Activated T-helper 1 cell treated with anti-CD3 and anti-CD28 coated beads, Interleukin-12 subunit alpha, Interleukin-12 subunit beta, Interleukin-2, Interleukin-4 antibody, amounts not matched to agents 30 ng/mL and 10 ng/mL and 1 ng/mL, durations not matched to agents 14 hours and 24 hours and 36 hours (primary cell): Measurements from ENCODE around the gene CCBE1. TPM values are rescaled to one million over a fixed set of nuclear protein-coding genes. Genes with fewer than 3 reads are reported as not detected.
"Not testable (repeated sequence)": the region's sequence is repeated elsewhere in the genome, so short reads cannot be mapped to it uniquely, and the experiment has no call there.

Experiments used
- DNase-seq: peaks from one replicate; pipeline ENCODE4 v3.0.0; 2021; ENCODE audit warnings: low spot score
- H3K27ac Mint-ChIP-seq: one replicate; pipeline ENCODE4 v1.8.0; 2021; ENCODE audit warnings: mild to moderate bottlenecking, mixed read lengths
- H3K27me3 Mint-ChIP-seq: one replicate; pipeline ENCODE4 v1.8.0; 2022; ENCODE audit warnings: mild to moderate bottlenecking, moderate library complexity, mixed read lengths; ENCODE audit not compliant: insufficient read depth
- H3K36me3 Mint-ChIP-seq: one replicate; pipeline ENCODE4 v1.8.0; 2021; ENCODE audit warnings: low read depth, mixed read lengths
- H3K4me1 Mint-ChIP-seq: one replicate; pipeline ENCODE4 v1.8.0; 2021; ENCODE audit warnings: low read depth, mixed read lengths
- H3K4me3 Mint-ChIP-seq: one replicate; pipeline ENCODE4 v1.8.0; 2021; ENCODE audit warnings: mild to moderate bottlenecking, moderate library complexity, mixed read lengths
- H3K9me3 Mint-ChIP-seq: one replicate; pipeline ENCODE4 v1.8.0; 2021; ENCODE audit warnings: mixed read lengths
- intact Hi-C: fragments of 100-400 bp; cut with micrococcal nuclease; formaldehyde crosslinking; loops from one replicate; pipeline ENCODE4 v1.15.1; 2024
- total RNA-seq: library from RNA; stranded (reverse); gene quantifications from 2 replicates; pipeline ENCODE4 v1.2.3, GENCODE V29; 2022

CCBE1 gene
- total RNA-seq, 1 donor from 2014 or later, result not detected

DNA sequence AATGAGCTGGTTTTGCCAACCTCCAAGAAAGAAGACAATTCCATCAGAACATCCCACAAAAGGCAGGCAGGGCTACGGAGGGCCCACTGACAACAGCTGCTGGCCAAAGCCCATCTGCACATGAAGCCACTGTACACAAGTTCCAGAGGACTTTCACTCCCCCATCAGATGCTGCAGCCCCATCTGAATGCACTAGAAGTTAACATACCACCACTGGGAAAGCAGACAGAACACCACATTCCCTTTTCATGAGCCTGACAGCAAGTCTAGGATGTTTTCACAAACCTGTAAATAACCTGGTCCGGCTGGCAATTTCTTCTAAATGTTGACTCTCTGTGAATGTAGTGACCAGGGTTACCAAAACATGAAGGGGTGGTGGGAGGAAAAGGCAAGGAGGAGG is 41.5 kb downstream of the CCBE1 start:
- peaks cover 5% of the 10 kb centered on the region for H3K27me3 Mint-ChIP-seq
- no peak overlapping the region for H3K27ac Mint-ChIP-seq
- H3K4me3 Mint-ChIP-seq, result no peak overlapping the region
- no peaks in the 10 kb centered on the region for H3K36me3 Mint-ChIP-seq
- intact Hi-C loops, result no loop called here
- H3K9me3 Mint-ChIP-seq, result no peaks in the 10 kb centered on the region
- DNase-seq, result no peak
- H3K4me1 Mint-ChIP-seq, result no peaks in the 10 kb centered on the region

GRCh38 chr18:59651071-59651470 is 46.2 kb downstream of the CCBE1 start:
- H3K36me3 Mint-ChIP-seq, result no peaks in the 10 kb centered on the region
- H3K4me1 Mint-ChIP-seq, result no peaks in the 10 kb centered on the region
- H3K27me3 Mint-ChIP-seq, result peaks cover 5% of the 10 kb centered on the region
- intact Hi-C loops, result no loop called here
- no peak for DNase-seq
- no peaks in the 10 kb centered on the region for H3K9me3 Mint-ChIP-seq
- H3K27ac Mint-ChIP-seq, result no peak overlapping the region
- H3K4me3 Mint-ChIP-seq, result no peak overlapping the region

DNA sequence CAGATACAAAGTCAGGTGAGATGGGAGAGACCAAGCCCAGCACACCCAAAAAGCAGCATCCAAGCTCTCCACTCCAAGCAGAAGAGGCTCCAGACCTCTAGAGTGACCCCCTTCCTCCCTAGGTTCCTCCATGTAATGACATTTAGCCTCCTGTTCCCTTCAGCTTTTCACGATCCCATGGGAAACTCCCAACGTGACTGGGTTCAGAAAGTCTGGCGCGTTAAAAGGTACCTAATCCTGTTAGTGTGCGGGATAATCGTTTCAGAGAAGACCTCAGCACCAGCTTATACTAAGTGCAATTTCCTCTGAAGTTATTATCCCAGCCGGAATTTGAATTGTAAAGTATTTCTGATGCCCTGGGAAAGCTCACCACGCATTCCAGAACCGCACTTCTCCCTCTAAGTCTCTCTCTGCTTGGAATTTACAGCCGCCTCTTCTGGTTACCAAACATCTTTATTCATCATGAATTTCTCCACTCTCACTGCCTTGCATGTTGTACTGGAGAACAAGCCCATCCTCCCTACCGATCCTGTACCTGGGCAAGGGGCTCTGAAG is 46.9 kb downstream of the CCBE1 start:
- Mint-ChIP-seq H3K27me3 (peaks cover 5% of the 10 kb centered on the region), H3K4me3 (no peak overlapping the region), H3K4me1 (no peaks in the 10 kb centered on the region), H3K27ac (no peak overlapping the region), H3K36me3 (no peaks in the 10 kb centered on the region), H3K9me3 (no peaks in the 10 kb centered on the region)
- DNase-seq, result no peak
- intact Hi-C loops, result no loop called here

GRCh38 chr18:59649591-59649990 is 47.6 kb downstream of the CCBE1 start:
- Mint-ChIP-seq H3K4me1 (no peaks in the 10 kb centered on the region), H3K27me3 (peaks cover 5% of the 10 kb centered on the region), H3K27ac (no peak overlapping the region), H3K4me3 (no peak overlapping the region), H3K36me3 (no peaks in the 10 kb centered on the region), H3K9me3 (no peaks in the 10 kb centered on the region)
- intact Hi-C loops, result no loop called here
- DNase-seq, result no peak

- H3K36me3 Mint-ChIP-seq, H3K9me3 Mint-ChIP-seq, H3K27ac Mint-ChIP-seq, intact Hi-C loops, H3K4me1 Mint-ChIP-seq, H3K27me3 Mint-ChIP-seq, H3K4me3 Mint-ChIP-seq, DNase-seq: not testable (repeated sequence)
Measured at GRCh38 chr18:59648469-59648868, 48.8 kb downstream of the CCBE1 start.

GRCh38 chr18:59646963-59647307 is 50.3 kb downstream of the CCBE1 start:
- Mint-ChIP-seq H3K27me3 (peaks cover 3% of the 10 kb centered on the region), H3K36me3 (no peaks in the 10 kb centered on the region), H3K9me3 (no peaks in the 10 kb centered on the region), H3K4me3 (no peak overlapping the region), H3K4me1 (no peaks in the 10 kb centered on the region), H3K27ac (no peak overlapping the region)
- intact Hi-C loops, result no loop called here
- DNase-seq, result no peak

DNA sequence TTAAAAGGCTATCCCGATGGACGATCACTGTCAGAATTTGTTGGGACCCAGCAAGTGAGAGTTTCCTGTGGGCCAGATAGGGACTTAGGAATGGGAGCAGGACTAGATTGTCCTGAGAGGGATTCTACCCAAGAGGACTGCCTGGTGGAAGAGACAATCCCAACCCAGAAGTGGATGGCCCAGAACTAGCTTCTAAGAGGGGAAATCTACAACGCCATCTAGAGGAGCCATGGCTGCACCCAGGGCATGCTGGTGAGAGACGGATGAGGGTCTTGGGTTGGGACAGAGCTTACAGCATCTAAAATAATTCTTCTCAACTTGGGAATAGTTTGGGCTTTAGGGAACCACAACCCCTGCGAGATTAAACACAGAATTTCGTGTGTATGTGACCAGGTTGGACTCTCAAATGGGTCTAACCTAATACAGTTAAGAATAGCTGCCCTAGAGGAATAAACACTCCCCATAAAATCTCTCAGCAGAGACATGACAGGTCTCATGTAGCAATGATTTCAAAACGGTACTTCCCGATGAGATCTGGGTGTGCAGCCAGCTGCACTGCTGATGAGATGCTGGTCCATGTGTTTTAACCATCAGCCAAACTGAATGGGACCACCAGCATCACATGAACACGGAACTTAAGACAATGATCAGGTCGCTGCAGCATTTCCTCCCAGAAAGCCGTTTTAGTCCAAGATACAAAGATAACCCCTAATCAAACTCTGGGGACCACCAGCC is 50.8 kb downstream of the CCBE1 start:
- DNase-seq, result no peak
- peaks cover under 1% of the 10 kb centered on the region for H3K27me3 Mint-ChIP-seq
- no peaks in the 10 kb centered on the region for H3K4me1 Mint-ChIP-seq
- intact Hi-C loops, result no loop called here
- no peaks in the 10 kb centered on the region for H3K9me3 Mint-ChIP-seq
- no peaks in the 10 kb centered on the region for H3K36me3 Mint-ChIP-seq
- no peak overlapping the region for H3K4me3 Mint-ChIP-seq
- H3K27ac Mint-ChIP-seq, result no peak overlapping the region

DNA sequence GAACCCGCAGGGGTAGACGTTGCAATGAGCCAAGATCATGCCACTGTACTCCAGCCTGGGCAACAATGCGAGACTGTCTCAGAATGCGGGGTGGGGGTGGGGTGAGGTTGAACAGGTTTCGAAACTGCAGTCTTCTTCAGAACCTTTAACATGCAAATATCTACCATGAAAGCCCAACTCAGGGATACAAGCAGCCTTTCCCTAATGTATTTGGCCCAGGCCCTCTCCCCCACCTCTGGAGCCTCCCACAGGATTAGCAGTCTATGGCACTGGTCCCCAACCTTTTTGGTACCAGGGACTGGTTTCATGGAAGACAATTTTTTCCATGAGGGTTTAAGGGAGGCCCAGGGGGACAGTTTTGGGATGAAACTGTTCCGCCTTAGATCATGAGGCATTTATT is 53.5 kb downstream of the CCBE1 start:
- no peaks in the 10 kb centered on the region for H3K9me3 Mint-ChIP-seq
- intact Hi-C loops, result no loop called here
- no peak overlapping the region for H3K27ac Mint-ChIP-seq
- H3K27me3 Mint-ChIP-seq, result peaks cover 4% of the 10 kb centered on the region
- DNase-seq, result no peak
- no peaks in the 10 kb centered on the region for H3K4me1 Mint-ChIP-seq
- H3K4me3 Mint-ChIP-seq, result no peak overlapping the region
- H3K36me3 Mint-ChIP-seq, result no peaks in the 10 kb centered on the region

DNA sequence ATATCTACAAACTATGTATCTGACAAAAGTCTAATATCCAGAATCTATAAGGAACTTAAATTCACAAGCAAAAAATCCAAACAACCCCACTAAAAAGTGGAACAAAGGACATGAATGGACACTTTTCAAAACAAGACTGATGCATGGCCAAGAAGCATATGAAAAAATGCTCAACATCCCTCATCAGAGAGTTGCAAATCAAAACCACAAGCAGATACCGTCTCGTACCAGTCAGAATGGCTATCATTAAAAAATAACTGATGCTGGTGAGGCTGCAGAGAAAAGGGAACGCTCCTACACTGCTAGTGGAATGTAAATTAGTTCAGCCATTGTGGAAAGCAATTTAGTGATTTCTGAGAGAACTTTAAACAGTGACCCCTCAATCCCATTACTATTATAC is 56.5 kb downstream of the CCBE1 start:
- no peaks in the 10 kb centered on the region for H3K9me3 Mint-ChIP-seq
- H3K4me1 Mint-ChIP-seq, result no peaks in the 10 kb centered on the region
- no peak for DNase-seq
- no peak overlapping the region for H3K4me3 Mint-ChIP-seq
- H3K27ac Mint-ChIP-seq, result no peak overlapping the region
- H3K36me3 Mint-ChIP-seq, result no peaks in the 10 kb centered on the region
- intact Hi-C loops, result no loop called here
- H3K27me3 Mint-ChIP-seq, result peaks cover 12% of the 10 kb centered on the region

DNA sequence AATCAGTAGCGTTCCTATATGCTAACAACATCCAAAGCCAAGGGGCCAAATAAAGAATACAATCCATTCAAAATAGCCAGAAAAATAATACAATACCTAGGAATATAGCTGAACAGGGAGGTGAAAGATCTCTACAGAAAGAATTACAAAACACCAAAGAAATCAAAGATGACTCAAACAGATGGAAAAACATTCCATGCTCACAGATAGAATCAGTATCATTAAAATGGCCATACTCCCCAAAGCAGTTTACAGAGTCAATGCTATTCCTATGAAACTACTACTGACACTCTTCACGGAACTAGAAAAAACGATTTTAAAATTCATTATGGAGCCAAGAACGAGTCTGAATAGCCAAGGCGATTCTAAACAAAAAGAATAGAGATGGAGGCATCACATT is 57.4 kb downstream of the CCBE1 start:
- H3K36me3 Mint-ChIP-seq, result no peaks in the 10 kb centered on the region
- DNase-seq, result no peak
- peaks cover 12% of the 10 kb centered on the region for H3K27me3 Mint-ChIP-seq
- H3K4me1 Mint-ChIP-seq, result no peaks in the 10 kb centered on the region
- no peak overlapping the region for H3K27ac Mint-ChIP-seq
- intact Hi-C loops, result no loop called here
- H3K9me3 Mint-ChIP-seq, result no peaks in the 10 kb centered on the region
- no peak overlapping the region for H3K4me3 Mint-ChIP-seq

DNA sequence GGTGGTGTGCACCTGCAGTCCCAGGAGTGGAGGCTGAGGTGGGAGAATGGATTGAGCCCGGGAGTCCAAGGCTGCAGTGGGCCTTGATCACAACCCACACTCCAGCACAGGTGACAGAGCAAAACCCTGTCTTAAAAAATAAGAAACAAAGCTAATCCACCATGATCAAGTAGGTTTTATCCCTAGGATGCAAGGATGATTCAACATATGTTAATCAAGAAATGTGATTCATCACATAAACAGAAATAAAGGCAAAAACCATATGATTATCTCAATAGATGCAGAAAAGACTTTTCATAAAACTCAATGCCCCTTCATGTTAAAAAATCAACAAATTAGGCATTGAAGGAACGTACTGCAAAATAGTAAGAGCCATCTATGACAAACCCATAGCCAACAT is 58.1 kb downstream of the CCBE1 start:
- no peak for DNase-seq
- no peak overlapping the region for H3K4me3 Mint-ChIP-seq
- no peak overlapping the region for H3K27ac Mint-ChIP-seq
- H3K36me3 Mint-ChIP-seq, result no peaks in the 10 kb centered on the region
- no peaks in the 10 kb centered on the region for H3K4me1 Mint-ChIP-seq
- intact Hi-C loops, result no loop called here
- H3K27me3 Mint-ChIP-seq, result peaks cover 12% of the 10 kb centered on the region
- H3K9me3 Mint-ChIP-seq, result no peaks in the 10 kb centered on the region

GRCh38 chr18:59633961-59634485 is 63.2 kb downstream of the CCBE1 start:
- Mint-ChIP-seq H3K27me3 (peaks cover 11% of the 10 kb centered on the region), H3K4me1 (no peaks in the 10 kb centered on the region), H3K36me3 (no peaks in the 10 kb centered on the region), H3K27ac (no peak overlapping the region), H3K9me3 (no peaks in the 10 kb centered on the region), H3K4me3 (no peak overlapping the region)
- intact Hi-C loops, result no loop called here
- no peak for DNase-seq

DNA sequence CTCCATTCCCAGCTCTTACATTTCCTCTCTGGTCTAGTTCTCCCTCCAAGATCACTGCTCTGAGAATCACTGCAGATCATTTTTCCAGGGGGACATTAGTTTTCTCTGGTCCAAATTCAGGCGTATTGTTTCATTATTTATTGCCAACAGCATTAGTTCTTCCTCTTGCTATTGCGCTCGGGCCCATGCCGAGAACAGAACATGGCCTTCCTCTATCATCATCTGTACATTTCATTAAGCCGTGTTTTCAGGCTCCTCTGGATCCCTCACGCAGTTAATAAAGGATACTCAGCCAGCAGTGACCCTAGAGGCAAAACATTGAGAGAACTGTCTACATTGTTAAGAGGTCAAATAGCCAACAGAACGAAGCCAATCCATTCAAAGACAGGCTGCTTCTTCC is 63.9 kb downstream of the CCBE1 start:
- Mint-ChIP-seq H3K27ac (no peak overlapping the region), H3K4me3 (no peak overlapping the region), H3K9me3 (no peaks in the 10 kb centered on the region), H3K27me3 (peaks cover 9% of the 10 kb centered on the region), H3K4me1 (no peaks in the 10 kb centered on the region), H3K36me3 (no peaks in the 10 kb centered on the region)
- DNase-seq, result no peak
- intact Hi-C loops, result no loop called here
